ENCODE data around the gene ZDHHC11B. TPM values are rescaled to one million over a fixed set of nuclear protein-coding genes. Genes with fewer than 3 reads are reported as not detected.

The ZDHHC11B gene
- total RNA-seq, 1 donor from 2014 or later: 0.09 TPM

DNA sequence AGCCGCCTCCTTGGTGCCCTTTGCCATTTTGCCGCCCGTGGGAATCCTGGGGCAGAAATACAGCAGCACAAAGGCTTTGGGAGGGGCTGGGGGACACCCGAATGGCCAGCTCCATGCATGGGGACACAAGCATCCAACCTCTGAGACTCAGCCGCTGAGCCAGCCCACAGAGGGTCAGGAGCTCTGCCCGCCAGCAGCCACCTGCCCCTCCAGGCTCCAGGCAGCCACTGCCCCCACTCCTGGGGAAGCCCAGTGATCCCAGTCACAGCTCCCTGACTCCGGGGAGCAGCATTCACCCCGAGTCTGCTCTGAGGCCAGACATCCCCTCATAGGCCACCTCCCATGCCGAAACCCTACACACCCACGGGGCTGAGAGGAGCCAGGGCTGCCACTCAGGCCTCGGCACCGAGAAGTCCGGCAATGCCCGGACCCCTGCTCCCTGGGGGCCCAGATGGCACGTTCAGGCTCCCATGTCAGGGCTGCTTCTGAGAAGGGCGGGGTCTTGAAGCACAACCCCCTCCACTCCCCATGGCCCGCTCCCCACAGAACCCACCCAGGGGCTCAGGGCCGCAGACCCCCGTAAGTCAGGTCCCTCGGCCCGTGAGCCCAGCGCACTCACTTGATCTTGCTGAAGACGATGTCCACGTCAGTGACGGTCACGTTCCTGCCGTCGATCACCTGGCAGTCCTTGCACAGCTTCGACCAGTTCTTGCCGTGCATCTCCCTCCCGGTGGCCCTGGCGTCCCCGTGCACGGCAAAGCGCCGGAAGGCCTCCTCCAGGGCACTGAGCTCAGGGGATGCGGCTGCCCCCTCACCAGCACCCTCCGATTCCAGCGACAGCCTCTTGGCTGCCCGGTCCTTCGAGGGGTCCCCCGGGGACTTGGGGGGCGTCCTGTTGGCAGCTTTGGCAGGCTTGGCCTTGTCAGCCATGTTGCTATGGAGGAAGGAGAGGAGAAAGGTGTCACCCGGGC, 107.1 kb downstream of the ZDHHC11B start:
- ChIA-PET CTCF (no interaction called here), POLR2A (no interaction called here)
- H3K4me3 Mint-ChIP-seq: no peak overlapping the region
- intact Hi-C loops (cut with micrococcal nuclease): no loop called here
- no peak overlapping the region for H3K27ac Mint-ChIP-seq
- ATAC-seq (ENCODE audit: low read depth): no peak
- H3K9me3 Mint-ChIP-seq: no peaks in the 10 kb centered on the region
- TF ChIP-seq CTCF (IDR thresholded peaks at IDR 0.05): no peak
- no peak for DNase-seq
- peaks cover 8% of the 10 kb centered on the region for H3K27me3 Mint-ChIP-seq
- H3K36me3 Mint-ChIP-seq (ENCODE audit: low read depth): no peaks in the 10 kb centered on the region
- peaks cover 8% of the 10 kb centered on the region for H3K4me1 Mint-ChIP-seq

DNA sequence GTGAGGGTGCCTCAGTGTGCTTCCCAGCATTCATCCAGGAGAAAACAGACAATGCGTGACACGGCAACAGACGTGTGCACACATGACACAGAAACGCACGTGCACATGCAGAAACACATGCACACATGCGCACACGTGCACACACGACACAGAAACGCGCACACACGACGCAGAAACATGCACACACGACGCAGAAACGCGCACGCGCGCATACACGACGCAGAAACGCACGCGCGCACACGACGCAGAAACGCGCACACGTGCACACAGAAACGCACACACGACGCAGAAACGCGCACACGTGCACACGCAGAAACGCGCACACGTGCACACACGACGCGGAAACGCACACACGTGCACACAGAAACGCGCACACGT, 107.8 kb downstream of the ZDHHC11B start:
- CTCF ChIA-PET: no interaction called here
- Mint-ChIP-seq H3K27ac (no peak overlapping the region), H3K4me1 (peaks cover 13% of the 10 kb centered on the region)

DNA sequence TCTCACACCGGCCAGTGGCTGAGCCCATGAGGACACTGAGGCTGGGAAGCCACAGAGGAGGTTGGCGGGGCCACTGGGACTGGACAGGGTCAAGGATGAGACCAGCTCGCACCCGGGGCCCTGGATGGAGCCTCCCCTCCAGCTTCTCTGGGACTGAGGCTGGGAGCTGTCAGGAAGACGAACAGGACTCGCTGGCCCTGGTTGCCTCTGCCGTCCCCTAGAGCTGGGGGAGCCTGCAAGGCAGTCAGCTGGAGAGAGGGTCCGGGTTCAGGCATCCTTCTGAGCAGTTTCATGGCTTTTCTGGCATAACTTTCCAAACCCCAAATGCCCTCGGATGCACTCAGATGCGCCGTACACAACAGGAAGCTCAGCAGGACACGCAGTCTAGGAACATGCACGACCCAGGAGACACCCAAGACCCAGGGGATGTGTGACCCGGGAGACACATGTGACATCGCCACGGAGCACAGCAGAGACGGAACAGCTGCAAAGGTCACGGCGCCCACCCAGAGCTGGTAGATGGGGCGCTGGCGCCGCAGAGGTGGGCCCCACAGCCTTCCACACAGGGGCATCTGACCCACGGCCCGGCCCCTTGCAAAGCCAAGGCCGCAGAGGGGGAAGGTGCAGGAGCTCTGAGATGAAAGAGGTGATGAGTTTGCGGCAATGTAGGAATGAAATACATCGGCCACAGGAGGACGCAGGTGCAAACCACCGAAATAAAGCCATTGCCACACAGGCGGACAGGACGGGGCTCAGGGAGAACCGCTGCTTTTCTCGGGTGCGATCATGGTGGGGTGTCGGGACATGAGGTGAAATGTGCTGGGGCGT, 108.4 kb downstream of the ZDHHC11B start:
- Mint-ChIP-seq H3K4me1 (peaks cover 13% of the 10 kb centered on the region), H3K4me3 (no peak overlapping the region), H3K36me3 (ENCODE audit: low read depth) (no peaks in the 10 kb centered on the region), H3K27ac (no peak overlapping the region), H3K27me3 (peaks cover 8% of the 10 kb centered on the region), H3K9me3 (no peaks in the 10 kb centered on the region)
- DNase-seq: no peak
- ChIA-PET CTCF (no interaction called here), POLR2A (no interaction called here)
- ATAC-seq (ENCODE audit: low read depth): no peak
- intact Hi-C loops (cut with micrococcal nuclease): no loop called here
- no peak for TF ChIP-seq CTCF (IDR thresholded peaks at IDR 0.05)

More for the DNA sequence above, 107.8 kb downstream of the ZDHHC11B start:
- Mint-ChIP-seq H3K9me3 (no peaks in the 10 kb centered on the region), H3K4me3 (no peak overlapping the region), H3K27me3 (peaks cover 8% of the 10 kb centered on the region), H3K36me3 (ENCODE audit: low read depth) (no peaks in the 10 kb centered on the region)
- intact Hi-C loops (cut with micrococcal nuclease): no loop called here
- no peak for TF ChIP-seq CTCF (IDR thresholded peaks at IDR 0.05)
- ATAC-seq (ENCODE audit: low read depth): no peak
- POLR2A ChIA-PET: no interaction called here
- DNase-seq: no peak

DNA sequence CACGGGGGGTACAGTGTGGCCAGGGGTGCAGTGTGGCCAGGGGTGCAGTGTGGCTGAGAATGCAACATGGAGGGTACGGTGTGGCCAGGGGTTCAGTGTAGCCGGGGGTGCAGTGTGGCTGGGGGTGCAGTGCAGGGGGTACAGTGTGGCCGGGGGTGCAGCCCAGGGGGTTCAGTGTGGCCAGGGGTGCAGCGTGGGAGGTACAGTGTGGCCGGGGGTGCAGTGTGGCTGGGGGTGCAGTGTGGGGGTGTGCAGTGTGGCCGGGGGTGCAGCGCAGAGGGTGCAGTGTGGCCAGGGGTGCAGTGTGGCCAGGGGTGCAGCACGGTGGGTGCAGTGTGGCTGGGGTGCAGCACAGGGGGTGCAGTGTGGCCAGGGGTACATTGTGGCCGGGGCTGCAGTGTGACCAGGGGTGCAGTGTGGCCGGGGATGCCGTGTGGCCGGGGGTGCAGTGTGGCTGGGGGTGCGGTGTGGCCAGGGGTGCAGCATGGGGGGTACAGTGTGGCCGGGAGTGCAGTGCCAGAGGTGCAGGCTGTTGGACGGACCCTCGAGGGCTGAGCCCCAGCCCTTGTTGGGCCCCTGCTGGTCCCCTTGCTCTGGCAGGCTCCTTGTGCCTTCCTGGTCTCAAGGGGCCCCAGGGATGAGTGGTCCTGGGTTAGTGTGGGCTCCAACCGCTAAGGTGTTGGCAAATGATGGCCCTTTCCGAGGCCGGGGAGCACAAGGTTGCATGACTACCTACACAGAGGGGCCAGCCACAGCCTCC, 109.2 kb downstream of the ZDHHC11B start:
- ChIA-PET POLR2A (no interaction called here), CTCF (no interaction called here)
- Mint-ChIP-seq H3K36me3 (ENCODE audit: low read depth) (no peaks in the 10 kb centered on the region), H3K4me1 (peaks cover 13% of the 10 kb centered on the region), H3K9me3 (no peaks in the 10 kb centered on the region), H3K27me3 (peaks cover 8% of the 10 kb centered on the region), H3K4me3 (no peak overlapping the region), H3K27ac (no peak overlapping the region)
- DNase-seq (no peak), ATAC-seq (ENCODE audit: low read depth) (no peak)
- intact Hi-C loops (cut with micrococcal nuclease): no loop called here
- TF ChIP-seq CTCF (IDR thresholded peaks at IDR 0.05): no peak
